Thyroid gland (tissue), 4 donors: Measurements from ENCODE around the gene CCDC187.

Experiments used
- CTCF ChIP-seq, 6 experiments: fragments of 200-600 bp in 3 of 6; fragments of 450-650 bp in 3 of 6; sonication (generic) in 3 of 6; IDR thresholded peaks; one replicate each; pipeline ENCODE4 v1.5.1; 2016 to 2019; ENCODE audit warnings: antibody characterized with exemption in 6 of 6, mild to moderate bottlenecking in 2 of 6, inconsistent platforms in 1 of 6, moderate library complexity in 1 of 6
- POLR2A ChIP-seq, 2 donors: fragments of 450-650 bp; IDR thresholded peaks; one replicate each; pipeline ENCODE4 v1.6.1; 2017; ENCODE audit warnings: antibody characterized with exemption in 2 of 2, mild to moderate bottlenecking in 2 of 2, moderate library complexity in 1 of 2

- TF ChIP-seq CTCF (IDR thresholded peaks at IDR 0.05) (no peak), POLR2A (IDR thresholded peaks at IDR 0.05) (no peak)
Observed at GRCh38 chr9:136304981-136305380, 1.1 kb upstream of the CCDC187 start.
